EH (cell line): ENCODE measurements around the gene CEACAM8.
"Not testable (repeated sequence)": the region's sequence is repeated elsewhere in the genome, so short reads cannot be mapped to it uniquely, and the experiment has no call there.

Experiments used
- DNase-seq: peaks from one replicate; pipeline ENCODE4 v3.0.0-alpha.2; 2015; ENCODE audit warnings: low read depth

Gene CEACAM8

DNA sequence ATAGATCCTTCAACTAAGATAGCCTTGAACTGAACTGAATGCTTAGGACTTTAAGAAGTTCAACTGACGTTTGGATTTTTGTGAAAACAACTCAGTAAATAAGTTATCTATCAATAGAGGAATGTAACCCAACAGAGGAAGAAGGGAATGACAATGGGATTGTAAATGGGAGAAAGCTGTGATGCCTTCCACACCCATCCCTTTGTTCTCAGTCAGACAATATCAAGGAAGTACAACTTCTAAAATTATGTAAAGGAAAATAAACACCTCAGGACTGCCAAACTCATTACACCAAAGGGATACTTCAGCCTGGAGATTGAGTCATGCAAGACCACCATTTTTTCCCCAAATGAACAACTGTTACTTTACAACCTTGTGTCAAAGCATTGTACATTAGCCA lies 21.1 kb downstream of the CEACAM8 start:
- DNase-seq = no peak

DNA sequence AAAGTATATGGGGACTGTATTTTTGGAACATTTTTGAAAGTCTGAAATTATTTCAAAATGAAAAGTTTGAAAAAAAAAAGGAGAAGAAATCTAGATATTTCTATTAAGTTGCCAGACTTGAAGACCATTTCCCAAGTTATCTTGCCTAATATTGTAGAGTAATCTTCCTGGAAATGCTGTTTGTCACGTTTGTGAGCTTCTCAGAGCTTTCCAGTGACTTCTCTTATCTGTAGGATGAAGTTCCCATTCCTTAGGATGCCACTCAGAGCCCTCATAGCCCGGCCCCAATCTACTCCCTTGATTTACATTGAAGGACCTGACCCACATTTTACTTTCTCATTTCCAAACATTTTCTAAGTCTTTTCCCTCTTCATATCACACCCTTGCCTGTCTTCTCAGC lies 23.6 kb downstream of the CEACAM8 start:
- no peak for DNase-seq

DNA sequence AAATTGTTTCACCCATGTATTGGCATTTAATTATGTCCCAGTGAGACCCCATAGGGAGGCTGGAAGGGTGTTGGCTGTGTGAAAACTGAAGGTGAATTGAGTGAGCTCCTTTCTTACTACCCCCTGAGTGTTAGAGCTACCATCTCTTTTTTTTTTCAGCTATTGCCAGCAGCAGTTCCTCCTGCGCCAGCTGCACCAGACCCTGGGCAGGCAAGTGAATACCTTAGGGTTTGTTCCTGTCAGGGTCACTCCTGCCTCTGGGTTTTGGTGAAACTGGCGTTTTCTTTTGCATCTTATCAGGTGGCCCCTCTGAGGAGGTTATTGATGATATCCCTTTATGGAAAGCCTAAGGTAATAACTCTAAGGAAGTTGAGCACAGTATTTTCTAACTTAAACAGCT lies 25.5 kb downstream of the CEACAM8 start:
- DNase-seq = no peak

DNA sequence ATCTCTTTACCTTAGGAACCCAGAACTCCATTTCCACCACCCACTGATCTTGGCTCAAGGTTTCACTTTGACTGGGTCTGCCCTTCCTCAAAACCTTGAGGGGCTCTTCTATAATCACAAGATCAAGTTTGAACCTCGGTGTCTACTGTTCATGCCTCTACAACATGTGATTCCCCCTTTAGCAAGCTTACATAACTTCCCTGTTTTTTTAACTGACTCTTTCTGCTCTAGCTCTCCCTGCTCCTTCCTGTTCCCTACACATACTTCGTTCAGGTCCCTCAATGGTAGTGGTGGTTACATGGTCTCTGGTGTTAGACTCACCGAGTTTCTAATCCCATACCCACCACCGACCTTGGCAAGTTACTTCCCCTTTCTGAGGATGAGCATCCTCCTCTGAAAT lies 26.7 kb downstream of the CEACAM8 start:
- DNase-seq = no peak

DNA sequence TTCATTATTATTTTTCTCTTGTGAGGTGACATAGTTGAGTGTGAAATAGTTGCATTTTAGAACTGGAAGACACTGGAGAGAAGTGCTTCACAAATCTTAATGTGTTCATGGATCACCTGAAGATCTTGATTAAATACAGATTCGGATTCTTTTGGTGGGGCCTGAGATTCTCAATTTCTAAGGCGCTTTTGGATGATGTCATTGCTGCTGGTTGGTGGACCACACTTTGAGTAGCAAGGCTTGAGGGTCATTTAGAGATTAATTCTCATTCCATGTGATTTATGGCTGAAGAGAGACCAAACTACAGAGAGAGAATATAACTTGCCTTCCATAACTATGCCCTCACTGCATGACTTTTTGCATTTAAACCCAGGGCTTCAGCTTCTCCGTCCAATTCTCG lies 27.2 kb downstream of the CEACAM8 start:
- DNase-seq = no peak

DNA sequence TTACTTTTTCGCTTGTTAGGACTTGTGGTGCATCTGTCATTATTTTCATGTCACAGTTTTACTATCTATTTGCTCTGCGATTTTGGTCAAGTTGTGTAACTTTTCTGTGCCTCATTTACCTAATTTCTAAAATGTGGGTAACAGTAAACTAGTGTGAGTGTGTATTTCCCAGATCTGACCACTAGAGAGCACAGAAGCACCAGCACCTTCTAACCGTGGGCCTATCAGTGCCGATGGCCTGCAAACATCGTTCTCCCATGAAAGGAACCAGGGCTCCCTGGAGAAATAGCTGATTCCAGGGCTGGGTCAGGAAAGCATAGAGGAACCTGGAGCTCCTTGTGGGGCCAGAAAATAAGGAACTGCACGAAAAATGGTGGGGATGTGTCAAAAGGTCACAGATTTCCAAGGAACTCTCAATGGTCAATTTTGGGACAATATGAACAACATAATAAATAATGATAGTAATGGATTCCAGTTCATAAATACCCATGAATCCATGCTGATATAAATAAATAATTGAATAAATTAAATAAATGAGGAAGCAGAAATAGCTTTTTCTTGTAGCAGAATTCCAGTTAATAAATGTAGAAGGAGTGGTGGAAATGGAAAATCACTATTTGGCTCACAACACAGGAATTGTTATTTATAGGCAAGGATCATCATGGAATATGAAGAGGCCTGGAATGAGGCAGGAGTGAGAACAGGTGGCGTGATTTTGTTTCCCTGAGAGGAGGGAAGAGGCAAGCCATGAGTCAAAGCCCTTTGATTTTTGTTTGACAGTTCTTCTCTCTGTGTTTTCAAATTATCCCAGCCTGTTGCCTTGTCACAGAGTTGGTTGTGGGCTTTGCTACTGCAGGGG lies 31.1 kb downstream of the CEACAM8 start:
- peak; percentile 48 for DNase-seq

DNA sequence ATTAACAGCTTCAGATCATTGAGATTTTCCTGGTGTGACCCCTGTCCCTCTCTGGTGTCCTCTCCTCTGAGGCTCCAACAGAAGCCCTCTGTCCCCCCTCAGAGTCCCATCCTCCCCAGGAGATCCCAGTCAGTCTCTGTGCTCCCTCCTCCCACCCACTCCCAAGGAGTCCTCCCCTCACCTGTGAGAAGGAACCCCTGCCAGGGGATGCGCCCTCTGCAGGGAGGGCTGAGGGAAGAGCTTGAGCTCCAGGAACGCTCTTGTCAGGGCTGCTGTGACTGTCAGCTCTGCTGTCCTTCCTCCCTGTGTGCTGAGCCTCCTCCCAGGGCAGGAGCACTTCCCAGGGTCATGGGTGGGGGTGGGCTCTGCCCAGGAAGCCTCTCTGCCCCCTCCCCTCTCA lies 33.2 kb downstream of the CEACAM8 start:
- DNase-seq = no peak

DNA sequence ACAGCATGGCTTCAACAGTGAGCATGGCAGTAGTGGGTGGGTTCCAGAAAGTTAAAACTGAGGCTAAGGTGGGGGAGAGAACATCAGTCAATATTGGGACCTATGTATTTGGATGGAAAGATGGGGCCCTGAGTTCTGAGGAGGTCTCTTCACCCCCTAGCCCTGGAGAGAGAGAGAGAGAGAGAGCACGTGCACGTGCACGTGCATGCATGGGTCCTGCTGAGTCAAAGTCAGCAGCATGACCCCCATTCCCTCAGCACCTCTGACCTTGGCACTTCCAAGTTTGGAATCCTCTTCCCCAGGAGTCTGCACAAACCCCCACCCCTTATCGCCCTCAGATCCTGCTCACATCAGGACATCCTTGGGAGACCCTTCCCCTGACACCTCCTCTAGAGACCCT lies 34.0 kb downstream of the CEACAM8 start:
- DNase-seq = no peak

DNA sequence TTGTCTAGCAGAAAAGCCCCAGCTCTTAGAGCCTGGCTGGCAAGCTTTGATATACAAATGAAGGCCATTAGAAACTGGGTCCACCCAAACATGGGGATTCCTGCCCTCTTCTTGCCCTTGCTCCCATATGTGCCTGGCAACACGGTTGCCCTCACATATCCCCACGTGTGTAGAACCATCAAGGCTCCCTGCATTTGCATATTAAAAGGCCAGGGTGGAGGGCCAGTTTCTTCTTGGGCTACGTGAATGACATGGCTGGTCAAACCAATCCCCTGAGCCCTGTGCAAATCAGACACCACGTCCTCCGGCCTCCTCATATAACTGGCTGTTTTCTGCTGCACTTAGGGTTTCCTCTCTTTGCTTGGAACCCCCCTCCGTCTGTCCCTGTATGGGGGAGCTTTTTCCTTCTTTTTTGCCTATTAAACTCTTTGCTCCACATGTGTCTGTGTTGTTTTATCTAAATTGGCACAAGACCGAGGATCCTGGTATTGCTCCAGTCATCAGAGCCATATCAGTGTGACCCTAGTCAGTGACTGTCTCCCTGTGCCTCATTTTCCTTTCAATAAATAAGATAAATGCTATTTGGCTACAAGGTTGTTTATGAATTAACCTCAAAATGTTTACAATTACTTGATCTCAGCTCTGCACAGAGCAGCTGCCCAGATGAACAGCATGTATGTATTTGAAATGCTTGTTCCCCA lies 36.1 kb downstream of the CEACAM8 start:
- no peak for DNase-seq

DNA sequence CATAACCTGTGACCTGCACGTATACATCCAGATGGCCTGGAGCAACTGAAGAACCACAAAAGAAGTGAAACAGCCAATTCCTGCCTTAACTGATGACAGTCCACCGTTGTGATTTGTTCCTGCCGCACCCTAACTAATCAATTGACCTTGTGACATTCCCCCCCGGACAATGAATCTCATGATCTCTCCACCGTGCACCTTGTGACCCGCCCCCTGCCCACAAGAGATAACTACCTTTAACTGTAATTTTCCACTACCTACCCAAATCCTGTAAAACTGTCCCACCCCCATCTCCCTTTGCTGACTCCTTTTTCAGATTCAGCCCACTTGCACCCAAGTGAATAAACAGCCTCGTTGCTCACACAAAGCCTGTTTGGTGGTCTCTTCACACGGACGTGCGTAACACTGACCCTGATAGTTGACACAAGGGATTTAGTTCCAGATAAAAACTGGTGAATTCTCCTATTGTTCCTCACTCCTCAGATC lies 37.3 kb downstream of the CEACAM8 start:
- DNase-seq = not testable (repeated sequence)

DNA sequence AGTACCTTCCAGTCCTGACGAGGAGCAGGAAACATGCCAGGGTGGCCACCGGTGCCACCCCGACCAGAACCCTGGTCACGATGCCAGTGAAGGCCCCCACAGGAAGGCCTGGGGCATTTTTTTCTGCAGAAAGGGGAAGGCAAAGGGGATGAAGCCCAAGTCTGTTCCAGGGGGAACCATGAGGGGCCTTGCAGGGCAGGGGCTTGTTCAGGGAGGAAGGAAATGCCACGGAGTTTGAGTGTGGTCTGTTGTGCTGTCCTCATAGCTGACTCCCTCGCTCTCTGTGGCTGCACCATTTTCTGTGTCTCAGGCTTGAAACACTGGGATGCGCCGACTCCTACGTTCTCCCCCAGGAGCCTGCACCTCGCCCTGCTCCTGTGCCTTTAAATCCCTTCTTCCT lies 38.9 kb downstream of the CEACAM8 start:
- no peak for DNase-seq

DNA sequence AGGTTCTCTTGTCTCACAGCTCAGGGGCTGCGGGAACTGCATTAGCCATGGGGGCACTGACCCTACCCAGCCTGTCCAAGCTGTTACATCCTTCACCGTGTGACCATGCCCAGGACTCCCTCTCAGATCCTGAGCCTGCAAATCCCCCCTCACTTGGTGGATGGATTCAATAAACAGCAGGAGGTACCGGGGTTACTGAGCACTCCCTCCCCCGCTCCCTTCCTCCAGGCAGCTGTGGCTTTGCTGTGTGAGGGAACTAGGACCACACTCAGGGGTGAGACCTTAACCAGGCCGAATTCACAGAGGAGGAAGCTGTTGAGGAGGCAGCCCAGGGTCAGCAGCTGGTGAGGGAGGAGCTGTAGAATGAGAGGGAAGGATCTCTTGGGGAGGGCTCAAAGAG lies 39.4 kb downstream of the CEACAM8 start:
- DNase-seq = no peak

DNA sequence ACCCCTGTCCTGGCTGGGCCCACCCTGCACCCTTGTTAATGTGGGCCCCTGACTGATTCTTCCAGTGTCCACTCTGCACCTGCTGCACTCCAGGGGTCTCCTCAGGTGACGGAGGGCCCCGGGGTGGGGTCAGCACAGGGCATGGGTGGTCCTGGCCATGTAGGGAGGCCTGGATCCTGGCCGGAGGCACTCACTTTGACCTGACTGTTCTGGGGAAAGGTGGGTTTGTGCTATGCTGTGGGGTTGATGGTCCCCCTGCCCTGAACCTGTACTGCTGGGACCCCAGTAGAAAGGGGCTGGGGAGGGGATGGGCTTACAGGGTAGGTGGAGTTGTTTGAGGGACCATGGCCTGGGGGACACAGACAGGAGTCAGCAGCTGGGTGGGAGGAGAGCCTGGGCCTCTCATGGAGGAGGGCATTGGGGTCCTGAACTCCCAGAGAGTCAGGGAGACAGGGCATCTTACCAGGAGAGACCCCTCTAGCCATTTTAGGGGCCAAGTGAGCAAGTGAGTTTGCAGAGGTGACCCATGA lies 40.6 kb downstream of the CEACAM8 start:
- DNase-seq = no peak

DNA sequence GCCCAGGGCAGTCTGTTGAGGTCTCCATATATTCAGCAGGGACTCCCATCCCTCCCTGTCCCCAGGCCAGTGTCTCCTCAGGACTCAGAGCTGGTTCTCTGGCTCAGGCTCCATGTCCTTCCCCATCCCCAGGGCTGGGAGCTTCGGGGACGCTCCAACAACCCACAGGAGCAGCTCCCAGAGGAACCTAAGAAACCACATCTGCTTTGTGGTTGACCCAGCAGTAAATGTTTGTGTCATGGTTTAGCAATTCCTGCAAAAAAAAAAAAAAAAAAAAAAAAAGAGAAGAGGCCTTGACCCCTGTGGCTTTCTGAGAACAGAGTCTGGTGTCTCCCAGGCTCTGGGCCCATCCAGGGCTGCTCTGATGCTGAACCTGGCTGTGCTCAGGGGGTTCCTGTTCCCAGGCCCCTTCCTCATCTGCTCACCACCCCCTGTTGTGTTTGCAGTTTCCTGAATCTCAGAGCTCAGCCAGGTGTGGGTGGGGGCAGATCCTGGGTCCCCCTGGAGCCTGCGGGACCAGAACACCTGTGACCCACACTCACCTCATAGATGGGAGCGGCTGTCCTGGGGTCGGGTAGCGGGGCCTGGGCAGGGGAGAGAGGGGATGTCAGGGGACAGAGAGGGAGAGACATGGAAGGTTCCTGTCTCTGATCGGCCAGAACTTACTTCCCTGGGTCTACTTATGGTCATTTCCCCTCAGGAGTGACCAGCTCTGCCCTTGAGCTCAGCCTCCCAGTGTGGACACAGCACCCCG lies 41.3 kb downstream of the CEACAM8 start:
- peak; percentile 86 for DNase-seq

DNA sequence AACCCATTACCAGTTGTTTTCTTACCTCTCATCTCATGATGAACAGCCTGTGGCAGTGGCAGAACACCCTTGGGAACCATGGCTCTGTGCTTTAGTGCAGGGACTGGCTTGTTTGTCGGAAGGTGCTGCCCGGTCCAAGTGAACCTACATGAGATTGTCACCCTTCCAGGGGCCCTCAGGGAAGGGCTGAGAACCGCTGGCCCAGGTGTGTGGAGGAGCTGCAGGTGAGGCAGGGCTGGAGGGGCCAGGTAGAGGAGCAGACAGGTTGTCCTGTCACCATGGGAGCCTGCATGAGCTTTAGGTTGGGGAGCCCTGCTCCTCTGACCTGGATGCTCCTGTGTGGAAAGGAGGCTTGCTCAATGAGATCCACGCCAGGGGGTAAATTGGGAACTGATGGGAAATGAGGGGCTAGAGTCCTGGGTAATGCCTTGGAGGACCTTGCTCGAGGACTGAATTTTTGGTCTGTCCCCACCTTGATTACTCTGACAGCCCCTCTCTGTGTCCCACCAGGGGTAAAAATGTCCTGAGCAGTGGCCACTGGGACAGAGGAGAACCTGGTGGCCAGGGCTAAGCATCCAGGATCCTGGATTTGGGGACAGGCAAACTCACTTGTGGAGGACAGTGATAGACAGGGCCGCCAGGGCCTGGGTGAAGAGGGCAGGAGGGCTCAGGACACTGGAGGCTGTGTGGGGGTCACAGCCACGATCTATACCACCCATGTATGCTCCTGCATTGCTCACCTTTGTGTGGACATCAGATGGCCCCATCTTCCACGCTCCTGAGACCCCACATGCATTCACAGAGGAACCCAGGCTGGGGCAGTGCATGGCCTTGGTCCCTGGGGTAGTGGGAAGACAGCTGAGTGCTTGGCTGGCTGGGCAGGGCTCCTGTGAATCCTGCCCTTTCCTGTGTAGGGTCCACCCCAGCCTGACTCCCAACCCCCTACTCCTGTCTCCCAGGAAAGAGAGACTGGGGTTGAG lies 42.3 kb downstream of the CEACAM8 start:
- DNase-seq = no peak

DNA sequence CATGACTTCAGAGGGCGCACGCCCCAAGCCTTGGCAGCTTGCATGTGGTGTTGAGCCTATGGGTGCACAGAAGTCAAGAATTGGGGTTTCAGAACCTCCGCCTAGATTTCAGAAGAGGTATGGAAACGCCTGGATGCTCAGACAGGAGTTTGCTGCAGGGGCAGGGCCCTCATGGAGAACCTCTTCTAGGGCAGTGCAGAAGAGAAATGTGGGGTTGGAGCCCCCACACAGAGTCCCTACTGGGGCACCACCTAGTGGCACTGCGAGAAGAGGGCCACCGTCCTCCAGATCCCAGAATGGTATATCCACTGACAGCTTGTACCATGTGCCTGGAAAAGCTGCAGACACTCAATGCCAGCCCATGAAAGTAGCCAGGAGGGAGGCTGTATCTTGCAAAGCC lies 44.2 kb downstream of the CEACAM8 start:
- DNase-seq = not testable (repeated sequence)

DNA sequence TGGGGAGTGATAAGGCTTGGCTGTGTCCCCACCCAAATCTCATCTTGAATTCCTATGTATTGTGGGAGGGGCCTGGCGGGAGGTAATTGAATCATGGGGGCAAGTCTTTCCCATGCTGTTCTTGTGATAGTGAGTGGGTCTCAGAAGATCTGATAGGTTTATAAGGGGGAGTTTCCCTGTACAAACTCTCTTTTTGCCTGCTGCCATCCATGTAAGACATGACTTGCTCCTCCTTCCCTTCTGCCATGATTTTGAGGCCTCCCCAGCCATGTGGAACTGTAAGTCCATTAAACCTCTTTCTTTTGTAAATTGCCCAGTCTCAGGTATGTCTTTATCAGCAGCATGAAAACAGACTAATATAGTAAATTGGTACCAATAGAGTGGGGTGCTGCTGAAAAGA lies 45.7 kb downstream of the CEACAM8 start:
- not testable (repeated sequence) for DNase-seq

DNA sequence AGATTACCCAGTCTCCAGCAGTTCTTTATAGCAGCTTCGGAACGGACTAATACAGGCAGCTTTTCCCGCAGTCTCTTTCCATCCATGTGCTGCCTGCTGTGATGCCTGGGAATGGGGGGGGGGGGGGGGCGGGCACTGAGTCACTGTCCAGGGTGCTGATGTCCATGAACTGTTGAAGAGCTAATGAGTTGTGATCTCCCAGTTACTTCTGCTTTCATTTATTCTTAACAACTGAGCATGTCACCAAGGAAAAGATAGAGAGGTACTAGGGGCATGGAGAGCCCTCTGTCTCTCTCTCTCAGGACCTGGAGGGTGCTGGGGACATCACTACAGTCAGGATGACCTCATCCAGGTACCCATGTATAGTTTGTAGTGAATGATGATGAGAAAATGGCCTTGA lies 46.2 kb downstream of the CEACAM8 start:
- peak; percentile 5 for DNase-seq

DNA sequence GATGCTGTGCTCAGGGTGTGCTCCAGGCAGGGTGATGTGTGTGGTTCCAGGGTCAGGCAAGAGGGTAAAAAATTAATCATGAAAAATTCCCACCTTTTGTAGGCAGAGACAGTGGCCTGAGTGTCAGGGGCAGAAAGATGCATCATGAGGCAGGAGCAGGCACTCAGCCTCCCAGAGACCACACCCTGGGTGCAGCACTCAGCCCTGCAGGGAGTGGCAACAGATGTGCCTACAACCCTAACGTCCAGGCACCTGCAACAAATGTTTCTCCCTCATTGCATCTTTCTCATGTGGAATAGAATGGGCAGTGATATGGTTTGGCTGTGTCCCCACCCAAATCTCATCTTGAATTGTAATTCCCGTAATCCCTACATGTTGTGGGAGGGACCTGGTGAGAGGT lies 46.8 kb downstream of the CEACAM8 start:
- no peak for DNase-seq

DNA sequence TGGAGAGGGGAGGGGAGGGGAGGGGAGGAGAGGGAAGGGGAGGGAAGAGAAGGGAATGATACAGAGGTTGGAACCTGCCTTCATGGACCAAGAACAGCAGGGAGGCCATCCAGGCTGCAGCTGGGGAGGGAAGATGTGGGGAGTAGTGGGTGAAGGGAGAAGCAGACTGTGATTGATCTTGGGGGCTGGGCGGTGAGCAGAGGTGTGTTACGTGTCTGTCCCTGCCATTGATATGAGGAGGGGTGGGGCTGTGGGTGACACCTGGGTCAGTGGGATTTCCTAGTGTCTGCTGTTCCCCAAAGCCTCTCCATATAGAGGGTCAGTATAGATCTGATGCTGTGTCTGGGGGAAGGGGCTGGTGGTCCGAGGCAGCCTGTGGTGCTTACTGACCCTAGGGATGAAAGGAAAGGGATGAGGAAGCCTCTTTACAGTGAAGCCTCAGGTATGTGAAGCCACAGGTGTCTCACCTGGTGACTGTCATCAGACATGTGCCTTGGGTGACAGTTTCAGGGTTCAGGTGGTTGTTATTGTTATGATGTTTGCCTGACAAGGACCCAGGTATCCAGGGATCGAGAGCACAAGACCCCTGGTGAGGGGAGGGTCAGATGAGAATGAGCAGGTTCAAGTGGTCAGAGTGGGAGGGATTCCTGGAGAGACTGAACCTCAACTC lies 47.8 kb downstream of the CEACAM8 start:
- DNase-seq = no peak

DNA sequence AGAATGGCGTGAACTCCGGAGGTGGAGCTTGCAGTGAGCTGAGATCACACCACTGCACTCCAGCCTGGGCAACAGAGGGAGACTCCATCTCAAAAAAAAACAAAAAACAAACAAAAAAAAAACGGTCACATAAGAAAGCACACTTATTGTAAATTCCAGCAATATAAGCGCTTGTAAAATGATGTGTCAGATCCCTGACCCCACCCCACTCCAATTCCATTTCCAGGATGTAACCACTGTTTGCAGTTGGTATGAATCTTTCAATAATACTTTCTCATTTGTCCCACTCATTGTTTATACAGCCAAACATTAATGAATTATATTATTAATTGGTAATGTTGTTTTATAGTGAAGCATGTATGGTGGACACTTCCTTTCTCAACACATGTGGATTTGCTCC lies 50.6 kb downstream of the CEACAM8 start:
- DNase-seq = no peak
